Subcutaneous adipose tissue (tissue), 4 donors: ENCODE results near the gene KLHL33. TPM values are rescaled to one million over a fixed set of nuclear protein-coding genes. Genes with fewer than 3 reads are reported as not detected.

Experiments used
- CTCF ChIP-seq: fragments of 450-650 bp; IDR thresholded peaks from one replicate; pipeline ENCODE4 v1.5.1; 2016; ENCODE audit warnings: low read depth, mild to moderate bottlenecking, control low read depth, antibody characterized with exemption, moderate library complexity
- total RNA-seq, 4 donors: library from RNA; depleted of rRNA; stranded (reverse); fragments of >200 nt; gene quantifications; one replicate each; pipeline ENCODE4 v1.1.0, GENCODE V29; 2016

KLHL33 gene
- total RNA-seq, 4 donors from 2014 or later = 0.16 to 3.4 (median 0.81) TPM

DNA sequence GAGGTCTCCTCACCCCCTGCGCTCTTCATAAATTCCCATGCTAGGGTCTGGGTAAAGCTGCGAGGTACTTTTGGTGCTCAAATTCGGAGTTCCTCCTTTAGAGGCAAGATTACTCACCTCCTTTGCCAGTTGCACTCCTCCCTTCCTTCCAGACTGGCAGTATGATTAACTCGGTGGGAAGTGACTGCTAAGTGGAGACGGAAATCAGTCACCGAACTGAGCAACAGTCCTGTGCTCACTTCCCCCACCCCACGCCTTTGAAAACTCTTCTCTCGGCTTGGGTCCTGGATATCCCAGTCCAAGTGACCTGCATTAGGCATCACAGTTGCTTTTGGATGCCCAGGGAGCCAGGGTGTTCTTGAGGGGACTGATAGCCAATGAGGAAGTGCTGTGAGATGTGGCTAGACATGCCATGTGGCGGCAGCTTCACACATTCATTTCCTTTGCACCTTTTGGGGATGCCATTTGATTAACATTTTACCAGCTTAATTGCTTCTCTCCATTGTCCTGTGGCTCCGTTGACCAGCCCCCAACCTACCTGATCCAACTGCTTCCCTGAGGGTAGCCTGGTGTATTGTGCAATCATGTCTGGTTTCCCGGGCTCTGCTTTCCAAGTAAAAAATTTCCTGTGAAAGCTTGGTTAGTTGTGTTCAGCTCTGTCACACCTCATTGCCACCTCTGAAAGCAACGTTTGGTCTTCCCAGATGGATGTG is 34.1 kb upstream of the KLHL33 start:
- TF ChIP-seq CTCF = no peak

DNA sequence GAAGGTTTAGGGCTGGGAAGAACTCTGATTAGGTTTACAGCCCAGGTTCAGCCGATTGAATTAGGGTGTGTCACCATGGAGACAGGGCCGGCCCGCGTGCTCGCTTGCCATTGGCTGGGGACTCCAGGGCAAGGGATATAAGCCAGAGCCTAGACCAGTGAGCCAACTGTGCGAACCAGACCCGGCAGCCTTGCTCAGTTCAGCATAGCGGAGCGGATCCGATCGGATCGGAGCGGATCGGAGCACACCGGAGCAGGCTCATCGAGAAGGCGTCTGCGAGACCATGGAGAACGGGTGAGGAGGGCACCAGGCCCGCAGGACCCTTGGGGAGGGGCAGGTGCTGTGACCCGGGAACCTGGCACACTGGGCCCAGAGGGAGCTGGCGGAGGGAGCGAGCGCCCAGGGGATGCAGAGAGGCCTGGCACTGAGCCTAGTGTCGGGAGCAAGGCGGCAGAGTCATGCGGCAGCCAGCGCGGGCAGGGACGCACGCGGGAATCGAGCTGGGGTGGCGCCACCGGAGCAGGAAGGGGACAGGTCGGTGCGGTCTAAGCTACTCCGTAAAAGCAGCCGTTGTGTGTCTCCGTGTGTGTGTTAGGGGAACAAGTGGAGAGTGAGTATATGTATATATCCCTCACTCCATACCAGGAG is 33.4 kb upstream of the KLHL33 start, which contains the start of gene PNP:
TSS of gene PNP (plus strand) at position 165 of the 648 bp plus-strand sequence. CDS start at position 284, 119 bp downstream.
- TF ChIP-seq CTCF = no peak

DNA sequence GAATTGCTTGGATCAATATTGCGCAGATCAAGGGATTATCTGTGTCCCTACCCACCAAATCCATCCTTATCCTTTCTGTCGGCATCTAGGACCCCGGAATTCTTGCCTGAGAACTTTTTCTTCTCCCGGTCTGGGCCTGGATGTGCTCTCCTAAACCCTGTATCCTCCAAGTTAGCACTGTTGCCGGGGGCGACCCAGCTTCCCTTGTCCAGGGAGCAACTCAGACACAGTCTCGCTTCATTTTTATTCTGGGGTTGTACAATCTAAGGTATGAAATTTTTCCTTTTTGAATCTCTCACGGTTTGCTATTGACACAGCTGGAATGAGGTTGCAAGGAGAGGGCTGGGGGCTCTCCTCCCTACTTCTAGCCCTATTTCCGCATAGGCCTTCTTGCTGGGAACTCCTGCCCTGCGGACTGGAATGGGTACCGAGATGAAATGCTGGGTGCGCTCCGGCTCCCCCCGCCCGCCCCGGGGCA is 32.8 kb upstream of the KLHL33 start:
- no peak for TF ChIP-seq CTCF

GRCh38 chr14:20461225-20462141 is 25.5 kb upstream of the KLHL33 start, which contains the start of gene PIP4P1:
PIP4P1 (minus strand) TSS chr14:20461434; CDS start chr14:20461325, 109 bp downstream.
- no peak for TF ChIP-seq CTCF

DNA sequence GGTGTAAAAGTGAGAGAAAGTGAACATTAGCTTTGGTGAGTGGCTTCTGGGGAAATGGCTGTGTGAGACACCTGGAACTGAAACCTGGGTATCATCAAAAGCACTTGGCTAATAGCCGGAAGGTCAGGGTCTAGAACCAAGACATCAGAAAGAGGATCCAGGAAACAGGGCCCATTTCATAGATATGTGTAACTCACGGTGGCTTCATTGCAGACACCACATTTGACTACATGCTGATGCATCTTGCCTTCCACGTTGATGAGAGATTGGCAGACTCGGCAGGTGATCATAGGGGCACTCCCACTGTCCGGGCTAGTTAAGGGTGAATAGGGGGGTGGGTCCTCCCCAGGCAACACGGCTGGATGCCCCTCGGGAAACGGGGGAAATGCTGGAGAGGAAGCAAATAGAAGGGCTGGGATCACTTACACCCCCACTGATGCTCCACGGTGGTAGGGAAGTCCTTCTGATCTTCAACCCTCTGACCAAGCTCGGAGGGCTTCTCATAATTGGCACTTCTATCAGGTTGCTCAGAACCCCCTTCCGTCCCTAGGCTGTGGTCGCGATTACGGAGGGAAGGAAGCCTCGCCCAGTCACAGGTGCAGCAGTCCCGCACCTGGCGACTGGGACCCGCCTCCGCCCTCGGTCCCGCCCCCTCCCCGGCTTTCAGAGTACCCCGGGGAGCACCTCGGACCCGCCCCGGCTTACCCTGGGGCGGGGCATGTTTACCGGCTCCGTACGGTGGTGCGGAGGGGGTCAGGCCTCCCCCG is 24.7 kb upstream of the KLHL33 start:
- no peak for TF ChIP-seq CTCF

GRCh38 chr14:20458031-20458789 is 22.2 kb upstream of the KLHL33 start:
- no peak for TF ChIP-seq CTCF
